WTC11 (cell line): ENCODE results near the gene HIVEP2. TPM values are rescaled to one million over a fixed set of nuclear protein-coding genes. Genes with fewer than 3 reads are reported as not detected.

ENCODE experiments used
- ATAC-seq: fragments of 200-7000 bp; cut with Tn5 transposase; 2 replicates; pipeline ENCODE4 v1.10.0; 2021; ENCODE audit warnings: mild to moderate bottlenecking, moderate library complexity
- CTCF ChIA-PET: fragments of 300-600 bp; sonication (Branson Sonifier 250); formaldehyde crosslinking; loops from one replicate; lab custom pipeline; 2021; ENCODE audit warnings: antibody characterized with exemption; lab: Charles Lee
- POLR2A ChIA-PET: fragments of 350-600 bp; sonication (Branson Sonifier 250); formaldehyde crosslinking; loops from one replicate; lab custom pipeline; 2021; ENCODE audit warnings: antibody characterized with exemption; lab: Charles Lee
- DNase-seq: peaks from one replicate; pipeline ENCODE4 v3.0.0; 2021; ENCODE audit warnings: low spot score
- H3K27ac Mint-ChIP-seq: 2 replicates; pipeline ENCODE4 v1.8.0; 2021; ENCODE audit warnings: mixed read lengths
- H3K27me3 Mint-ChIP-seq: 2 replicates; pipeline ENCODE4 v1.8.0; 2021; ENCODE audit warnings: low read depth, mild to moderate bottlenecking, moderate library complexity, mixed read lengths
- H3K36me3 Mint-ChIP-seq: 2 replicates; pipeline ENCODE4 v1.8.0; 2021; ENCODE audit warnings: mixed read lengths
- H3K4me1 Mint-ChIP-seq: 2 replicates; pipeline ENCODE4 v1.8.0; 2022; ENCODE audit warnings: mixed read lengths
- H3K4me3 Mint-ChIP-seq: 2 replicates; pipeline ENCODE4 v1.8.0; 2021; ENCODE audit warnings: mild to moderate bottlenecking, moderate library complexity, mixed read lengths
- H3K9me3 Mint-ChIP-seq: 2 replicates; pipeline ENCODE4 v1.8.0; 2021; ENCODE audit warnings: mixed read lengths
- CBFB ChIP-seq: sonication (generic); formaldehyde crosslinking; IDR thresholded peaks from 2 replicates; pipeline ENCODE4 v1.8.1; 2022; ENCODE audit warnings: mild to moderate bottlenecking, low read depth, missing genetic modification reagents
- CREB1 ChIP-seq: sonication (generic); formaldehyde crosslinking; IDR thresholded peaks from 2 replicates; pipeline ENCODE4 v1.8.0; 2023; ENCODE audit warnings: mild to moderate bottlenecking, missing genetic modification reagents
- CTCF ChIP-seq: fragments of 200-600 bp; IDR thresholded peaks from 2 replicates; pipeline ENCODE4 v1.8.0; 2022; ENCODE audit warnings: antibody characterized with exemption
- ETV6 ChIP-seq: sonication (generic); formaldehyde crosslinking; IDR thresholded peaks from 2 replicates; pipeline ENCODE4 v1.8.1; 2022; ENCODE audit warnings: mild to moderate bottlenecking, missing genetic modification reagents
- FOXK1 ChIP-seq: sonication (generic); formaldehyde crosslinking; IDR thresholded peaks from 2 replicates; pipeline ENCODE4 v1.8.0; 2022; ENCODE audit warnings: mild to moderate bottlenecking, moderate library complexity, missing genetic modification reagents
- GABPB1 ChIP-seq: sonication (generic); formaldehyde crosslinking; IDR thresholded peaks from 2 replicates; pipeline ENCODE4 v1.8.1; 2023; ENCODE audit warnings: mild to moderate bottlenecking, missing genetic modification reagents
- IRF2 ChIP-seq: sonication (generic); formaldehyde crosslinking; IDR thresholded peaks from 2 replicates; pipeline ENCODE4 v1.8.0; 2022; ENCODE audit warnings: low read depth, missing genetic modification reagents, borderline replicate concordance
- JAZF1 ChIP-seq: fragments of 250-450 bp; sonication (Bioruptor Pico); IDR thresholded peaks from 2 replicates; pipeline ENCODE4 v1.9.0; 2021; ENCODE audit warnings: moderate library complexity, mild to moderate bottlenecking, inconsistent platforms
- KAT7 ChIP-seq: sonication (generic); formaldehyde crosslinking; IDR thresholded peaks from 2 replicates; pipeline ENCODE4 v1.8.1; 2023; ENCODE audit warnings: missing genetic modification reagents, mild to moderate bottlenecking, borderline replicate concordance
- MXD4 ChIP-seq: fragments of 250-450 bp; sonication (Bioruptor Pico); IDR thresholded peaks from 2 replicates; pipeline ENCODE4 v1.8.0; 2021; ENCODE audit warnings: mild to moderate bottlenecking, moderate library complexity, borderline replicate concordance
- NFE2L1 ChIP-seq: sonication (generic); formaldehyde crosslinking; IDR thresholded peaks from 2 replicates; pipeline ENCODE4 v1.8.1; 2023; ENCODE audit warnings: missing genetic modification reagents
- NR3C1 ChIP-seq: sonication (generic); formaldehyde crosslinking; conservative IDR thresholded peaks from 2 replicates; pipeline ENCODE4 v1.8.1; 2023; ENCODE audit warnings: low read depth, mild to moderate bottlenecking, missing genetic modification reagents
- PREB ChIP-seq: sonication (generic); formaldehyde crosslinking; IDR thresholded peaks from 2 replicates; pipeline ENCODE4 v1.8.1; 2022; ENCODE audit warnings: mild to moderate bottlenecking, missing genetic modification reagents, moderate library complexity, borderline replicate concordance
- PRRX2 ChIP-seq: fragments of 250-450 bp; sonication (Bioruptor Pico); IDR thresholded peaks from 2 replicates; pipeline ENCODE4 v1.8.0; 2021; ENCODE audit warnings: mild to moderate bottlenecking
- SMAD4 ChIP-seq: sonication (generic); formaldehyde crosslinking; IDR thresholded peaks from 2 replicates; pipeline ENCODE4 v1.8.0; 2022; ENCODE audit warnings: mild to moderate bottlenecking, missing genetic modification reagents
- TP53 ChIP-seq: sonication (generic); formaldehyde crosslinking; IDR thresholded peaks from 2 replicates; pipeline ENCODE4 v1.8.1; 2023; ENCODE audit warnings: mild to moderate bottlenecking, missing genetic modification reagents
- ZNF232 ChIP-seq: sonication (generic); formaldehyde crosslinking; IDR thresholded peaks from 2 replicates; pipeline ENCODE4 v1.8.0; 2022; ENCODE audit warnings: mild to moderate bottlenecking, missing genetic modification reagents
- ZNF281 ChIP-seq: sonication (generic); formaldehyde crosslinking; IDR thresholded peaks from 2 replicates; pipeline ENCODE4 v1.8.0; 2023; ENCODE audit warnings: mild to moderate bottlenecking, missing genetic modification reagents
- ZNF532 ChIP-seq: fragments of 250-450 bp; sonication (Bioruptor Pico); IDR thresholded peaks from 2 replicates; pipeline ENCODE4 v1.9.0; 2021; ENCODE audit warnings: mild to moderate bottlenecking, borderline replicate concordance
- ZSCAN18 ChIP-seq: fragments of 250-450 bp; sonication (Bioruptor Pico); IDR thresholded peaks from 2 replicates; pipeline ENCODE4 v2.1.2; 2022; ENCODE audit warnings: mild to moderate bottlenecking, moderate library complexity
- total RNA-seq: library from RNA; stranded (reverse); gene quantifications from 3 replicates; pipeline ENCODE4 v1.2.3, GENCODE V29; 2021
- TF ChIP-seq, protein P1 (sequence below): sonication (generic); formaldehyde crosslinking; IDR thresholded peaks from 2 replicates; pipeline ENCODE4 v1.8.0; 2022; ENCODE audit warnings: mild to moderate bottlenecking, missing genetic modification reagents

The HIVEP2 gene
- total RNA-seq, 1 experiment from 2014 or later = 11.5 TPM

- DNase-seq (no peak), ATAC-seq (no peak)
- no peaks in the 10 kb centered on the region for H3K9me3 Mint-ChIP-seq
- no peak overlapping the region for H3K27ac Mint-ChIP-seq
- H3K4me3 Mint-ChIP-seq = no peak overlapping the region
- TF ChIP-seq KAT7 (CRISPR knock-in tag) (no peak), PRRX2 (CRISPR knock-in tag) (no peak), GABPB1 (CRISPR knock-in tag) (no peak), SMAD4 (CRISPR knock-in tag) (no peak), ZNF532 (CRISPR knock-in tag) (no peak), PREB (CRISPR knock-in tag) (no peak), FOXK1 (no peak), NR3C1 (no peak), ZSCAN18 (CRISPR knock-in tag) (no peak), MXD4 (CRISPR knock-in tag) (no peak)
- TF ChIP-seq, protein P1, sequence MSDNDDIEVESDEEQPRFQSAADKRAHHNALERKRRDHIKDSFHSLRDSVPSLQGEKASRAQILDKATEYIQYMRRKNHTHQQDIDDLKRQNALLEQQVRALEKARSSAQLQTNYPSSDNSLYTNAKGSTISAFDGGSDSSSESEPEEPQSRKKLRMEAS (CRISPR knock-in tag) = no peak
- POLR2A ChIA-PET = no interaction called here
- peaks cover 17% of the 10 kb centered on the region for H3K4me1 Mint-ChIP-seq
- no peaks in the 10 kb centered on the region for H3K27me3 Mint-ChIP-seq
- CTCF ChIA-PET = interaction anchor here (0.8 kb wide), 1 partner anchor 13 kb away, joined by 3 read pairs; no protein-coding TSS in a partner anchor
- no peaks in the 10 kb centered on the region for H3K36me3 Mint-ChIP-seq
These were observed 45.8 kb downstream of the HIVEP2 start for GRCh38 chr6:142898927-142899895.

GRCh38 chr6:142897659-142898058 lies 47.3 kb downstream of the HIVEP2 start:
- Mint-ChIP-seq H3K4me1 (peaks cover 14% of the 10 kb centered on the region), H3K4me3 (no peak overlapping the region), H3K36me3 (no peaks in the 10 kb centered on the region), H3K9me3 (no peaks in the 10 kb centered on the region), H3K27me3 (no peaks in the 10 kb centered on the region), H3K27ac (no peak overlapping the region)
- ChIA-PET POLR2A (no interaction called here), CTCF (no interaction called here)
- DNase-seq (no peak), ATAC-seq (no peak)
- TF ChIP-seq PREB (CRISPR knock-in tag) (no peak), CBFB (CRISPR knock-in tag) (no peak), CTCF (no peak), NFE2L1 (CRISPR knock-in tag) (no peak), ETV6 (CRISPR knock-in tag) (no peak), JAZF1 (no peak), TP53 (CRISPR knock-in tag) (no peak), ZNF232 (CRISPR knock-in tag) (no peak), ZNF281 (CRISPR knock-in tag) (no peak), CREB1 (CRISPR knock-in tag) (no peak), IRF2 (CRISPR knock-in tag) (no peak), MXD4 (CRISPR knock-in tag) (no peak)
